GM21825 (cell line): ENCODE measurements around the gene LRP1B.

Experiments
- ATAC-seq: cut with Tn5 transposase; IDR thresholded peaks from one replicate; pipeline ENCODE4 v1.9.1; 2021; ENCODE audit warnings: mild to moderate bottlenecking, moderate library complexity; ENCODE audit not compliant: unreplicated experiment

The LRP1B gene

DNA sequence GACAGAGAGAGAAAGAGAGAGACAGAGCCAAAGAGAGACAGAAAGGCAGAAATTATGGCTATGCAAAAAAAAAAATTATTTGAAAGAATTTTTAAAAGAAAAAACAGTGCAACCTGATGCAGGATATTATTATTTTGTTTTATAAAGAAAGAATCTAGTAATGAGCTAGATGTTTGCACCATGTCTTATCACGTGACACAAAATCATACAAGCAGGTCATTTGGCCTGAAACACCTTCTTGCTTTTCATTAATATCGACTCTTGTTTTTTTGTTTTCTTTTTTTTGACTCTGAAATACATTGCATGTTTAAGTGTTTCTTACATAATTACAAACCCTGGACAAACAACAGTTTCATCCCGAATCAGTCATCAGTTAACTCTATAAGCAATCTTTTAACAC is 606.0 kb downstream of the LRP1B start:
- ATAC-seq, result no peak

DNA sequence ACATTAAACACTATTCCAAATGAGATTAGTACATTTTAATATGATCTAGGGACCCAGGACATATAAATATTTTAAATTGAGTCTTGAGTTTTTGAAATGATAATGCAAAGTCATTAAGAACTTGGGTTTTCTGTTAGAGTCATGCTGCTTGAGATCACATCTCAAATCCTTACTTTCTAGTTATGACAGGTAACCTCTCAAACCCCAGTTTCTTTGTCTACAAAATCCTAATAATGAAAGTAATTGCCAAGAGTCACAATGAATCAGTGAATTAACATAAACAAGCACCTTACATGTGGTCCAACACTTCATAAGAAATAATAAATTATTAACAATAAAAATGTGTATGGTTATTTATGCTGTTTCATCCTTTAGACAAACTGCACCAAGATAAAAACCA is 607.6 kb downstream of the LRP1B start:
- ATAC-seq, result no peak

DNA sequence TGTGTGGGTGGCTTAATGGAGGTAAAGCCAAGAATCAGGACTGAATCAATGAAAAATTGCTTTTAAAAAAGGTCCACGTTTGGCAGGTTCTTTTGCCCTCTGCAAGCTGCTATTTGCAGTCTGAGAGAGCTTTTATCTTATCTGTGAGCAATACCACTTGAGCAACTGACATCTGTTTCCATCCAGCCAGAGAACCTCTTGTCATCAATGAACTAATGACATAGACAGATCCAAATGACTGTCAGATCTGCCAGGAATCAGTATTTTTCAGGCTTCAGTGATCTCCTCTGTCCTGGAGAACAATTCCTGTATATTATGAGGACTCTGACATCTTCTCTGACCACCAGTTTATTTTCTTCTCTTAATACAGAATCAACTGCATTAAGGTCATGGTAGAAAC is 608.1 kb downstream of the LRP1B start:
- no peak for ATAC-seq

- ATAC-seq, result no peak
Observed at GRCh38 chr2:141522048-141522447, 608.8 kb downstream of the LRP1B start.

- no peak for ATAC-seq
Observed at GRCh38 chr2:141519906-141520305, 610.9 kb downstream of the LRP1B start.

DNA sequence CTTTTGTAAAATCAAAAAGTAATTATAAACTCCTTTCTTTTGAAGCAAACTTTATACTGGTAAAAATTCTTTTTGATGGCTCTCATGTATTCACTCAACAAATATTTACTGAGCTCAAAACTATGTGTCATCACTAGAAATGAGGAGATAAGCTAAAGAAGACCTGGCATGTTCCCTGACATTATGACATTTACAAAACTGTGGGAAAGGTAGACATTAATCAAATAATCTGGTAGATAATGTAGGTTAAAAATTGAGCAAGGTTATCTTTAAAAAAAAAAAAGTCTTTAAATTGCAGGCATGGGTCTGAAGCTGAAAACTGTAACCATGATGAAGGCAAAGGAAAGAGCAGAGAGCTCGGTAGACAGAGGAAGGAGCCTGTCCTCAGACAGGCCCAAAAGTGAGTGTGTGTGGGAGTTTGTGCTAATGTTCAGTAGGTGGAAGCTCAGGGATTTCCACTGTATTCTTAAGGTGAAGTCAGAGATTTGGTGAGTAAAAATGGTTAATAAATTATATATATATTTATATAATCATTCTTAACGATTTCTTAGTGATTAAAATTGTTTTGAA is 612.9 kb downstream of the LRP1B start:
- ATAC-seq, result no peak

DNA sequence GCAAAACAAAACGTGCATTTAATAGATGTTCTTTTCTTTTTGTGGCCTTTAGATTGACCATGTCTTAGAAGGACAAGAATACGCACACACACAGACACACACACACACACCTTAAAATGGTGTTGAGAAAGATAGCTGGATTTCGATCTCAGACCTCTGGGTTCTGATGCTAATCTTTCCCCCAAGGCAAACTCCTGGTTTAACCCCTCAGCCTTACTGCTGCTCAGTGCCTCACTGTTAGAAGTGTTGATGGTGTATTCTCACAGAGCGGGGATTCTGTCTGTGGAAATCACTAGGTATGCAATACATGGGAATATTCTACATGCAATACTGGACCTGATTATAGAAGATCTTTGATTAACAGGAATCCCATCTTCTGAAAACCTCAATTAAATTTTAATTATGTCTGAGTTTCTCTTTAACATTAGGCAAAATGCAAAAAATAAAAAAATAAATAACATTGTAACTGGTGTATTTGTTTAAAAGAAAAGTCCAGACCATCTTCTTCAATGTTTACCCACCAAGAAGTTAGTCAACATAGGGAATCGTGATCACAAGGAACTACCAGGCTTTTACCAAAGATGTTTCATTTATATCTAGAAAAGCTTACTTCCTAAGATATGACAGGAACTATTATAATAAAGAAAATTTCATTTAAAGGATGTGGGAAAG is 613.5 kb downstream of the LRP1B start:
- ATAC-seq, result no peak

GRCh38 chr2:141515931-141516330 is 614.9 kb downstream of the LRP1B start:
- ATAC-seq, result no peak

GRCh38 chr2:141513853-141514252 is 617.0 kb downstream of the LRP1B start:
- peak; percentile 99 for ATAC-seq

DNA sequence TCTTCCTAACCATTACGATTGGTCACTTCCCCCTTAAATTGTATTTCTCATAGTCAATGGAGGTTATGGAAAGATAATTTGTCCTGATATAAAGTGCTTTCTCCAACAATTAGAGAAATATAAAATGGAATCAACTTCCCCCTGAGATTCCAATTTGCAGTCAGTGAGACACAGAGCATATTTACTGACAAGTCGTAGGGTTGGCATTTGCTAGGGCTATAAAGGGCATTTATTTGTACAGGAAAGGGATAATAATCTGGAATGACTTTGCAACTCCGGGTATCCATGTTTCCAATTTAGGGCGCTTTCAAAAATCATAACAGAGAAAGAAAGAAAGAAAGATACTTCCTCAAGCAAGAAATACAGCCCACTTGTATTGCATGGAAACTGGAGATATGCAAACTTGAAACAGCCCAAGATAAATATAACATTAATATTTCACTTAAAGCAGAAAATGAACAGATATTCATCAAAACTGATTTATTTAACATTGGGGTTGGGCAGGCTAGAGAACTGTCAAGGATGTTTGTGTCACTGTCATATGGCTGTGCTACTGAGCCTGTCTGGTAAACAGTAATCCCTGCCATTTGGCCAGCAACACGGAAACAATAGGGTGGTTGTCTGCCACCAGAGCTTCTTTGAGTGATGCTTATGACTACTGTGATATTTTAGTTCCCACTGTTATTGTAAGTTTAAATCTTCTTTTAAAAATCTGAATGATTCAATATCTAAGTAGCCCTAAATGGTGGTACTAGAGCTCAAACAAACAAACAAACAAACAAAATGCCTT is 621.8 kb downstream of the LRP1B start:
- ATAC-seq, result no peak

- no peak for ATAC-seq
Observed at GRCh38 chr2:141508086-141508752, 622.6 kb downstream of the LRP1B start.

- ATAC-seq, result no peak
Observed at GRCh38 chr2:141506135-141506534, 624.7 kb downstream of the LRP1B start.

DNA sequence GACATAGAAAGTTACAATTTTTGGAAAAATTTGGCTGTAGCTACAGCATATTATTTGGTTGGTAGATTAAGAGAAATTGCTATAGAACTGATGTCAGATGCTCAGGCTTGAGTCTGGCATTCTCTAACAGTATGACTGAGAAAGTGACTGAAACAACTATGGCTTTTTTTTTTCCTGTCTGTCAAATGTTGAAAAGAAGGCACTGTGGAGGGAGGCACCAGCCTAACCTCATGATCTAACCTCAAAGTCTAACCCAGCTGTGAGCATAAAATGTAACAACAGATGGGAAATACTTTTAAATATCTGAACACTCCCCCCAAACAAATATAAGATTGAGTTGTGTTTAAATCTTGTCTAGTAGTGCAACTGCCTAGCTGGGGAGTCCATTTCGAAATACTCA is 629.1 kb downstream of the LRP1B start:
- no peak for ATAC-seq

DNA sequence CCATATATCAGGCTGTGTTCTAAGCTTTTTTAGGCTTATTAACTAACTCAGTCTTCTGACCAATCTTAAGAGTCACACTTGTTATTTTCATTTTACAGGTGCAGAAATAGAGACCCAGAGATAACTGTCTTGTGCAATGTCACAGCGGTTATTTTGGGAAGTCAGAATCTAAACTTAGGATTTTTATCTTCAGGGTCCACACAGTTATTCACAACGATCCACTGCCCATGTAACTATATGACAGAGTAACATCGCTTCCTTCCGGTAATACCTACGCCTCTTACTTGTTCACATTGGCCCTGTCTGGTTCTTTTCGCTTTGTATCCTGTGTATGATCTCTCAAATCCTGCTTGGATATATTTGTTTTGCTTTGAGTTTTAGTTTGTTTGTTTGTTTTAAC is 631.7 kb downstream of the LRP1B start:
- ATAC-seq, result no peak

GRCh38 chr2:141498561-141498960 is 632.3 kb downstream of the LRP1B start:
- no peak for ATAC-seq

- no peak for ATAC-seq
Observed at GRCh38 chr2:141497272-141497671, 633.5 kb downstream of the LRP1B start.

DNA sequence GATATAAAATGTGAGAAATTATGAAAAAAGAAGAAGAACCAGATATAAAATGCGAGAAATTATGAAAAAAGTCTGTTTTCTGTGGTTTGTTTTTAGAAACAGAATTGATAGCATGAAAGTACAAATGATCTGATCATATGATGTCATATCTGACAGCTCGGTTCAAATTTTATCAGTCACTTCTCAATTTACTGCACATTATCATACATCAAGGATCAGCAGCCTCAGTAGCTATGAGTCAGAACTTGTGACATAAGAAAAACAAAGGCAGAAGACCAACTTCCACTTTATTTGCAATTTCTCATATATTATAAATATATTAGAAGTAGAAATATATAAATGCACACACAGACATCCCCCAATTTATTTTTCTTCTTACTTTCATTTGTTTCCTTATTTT is 634.0 kb downstream of the LRP1B start:
- no peak for ATAC-seq

DNA sequence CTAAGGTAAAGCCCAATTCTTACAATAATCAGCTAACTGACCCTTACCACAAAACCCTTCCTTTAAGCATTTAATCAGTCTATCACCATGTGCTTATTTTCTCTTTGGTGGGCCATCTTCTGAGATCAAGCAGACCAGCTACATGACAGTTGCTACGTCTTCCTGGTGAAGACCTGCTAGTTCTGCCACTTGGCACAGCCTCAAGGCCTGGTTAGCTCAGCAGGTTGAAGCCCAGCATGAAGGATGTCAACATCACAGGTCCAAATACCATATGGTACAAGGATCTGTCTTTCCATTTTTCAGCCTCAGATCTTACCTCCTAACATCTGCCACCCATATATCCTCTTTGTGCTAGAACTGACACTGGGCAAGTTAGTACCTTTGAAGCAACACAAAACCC is 636.9 kb downstream of the LRP1B start:
- ATAC-seq, result no peak

- ATAC-seq, result no peak
Observed at GRCh38 chr2:141492816-141493215, 638.0 kb downstream of the LRP1B start.

DNA sequence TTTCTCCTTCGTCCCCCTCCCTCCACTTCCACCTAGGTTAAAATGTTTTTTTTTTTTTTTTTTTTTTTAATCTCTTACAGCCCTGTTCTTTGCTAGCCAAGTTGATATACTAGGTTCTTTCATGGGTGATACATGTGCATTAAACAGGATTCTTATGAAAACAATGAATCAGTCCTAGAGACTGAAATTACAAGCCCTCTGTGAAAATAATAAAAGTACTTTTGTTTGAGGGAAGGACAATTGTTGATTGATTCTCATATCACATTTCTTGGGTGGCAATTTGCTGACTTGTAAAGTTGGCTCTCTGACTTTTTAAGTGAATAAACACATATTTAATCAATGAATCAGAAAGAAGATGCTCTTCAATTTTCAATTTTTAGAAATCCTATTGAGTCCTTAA is 639.9 kb downstream of the LRP1B start:
- ATAC-seq, result no peak

DNA sequence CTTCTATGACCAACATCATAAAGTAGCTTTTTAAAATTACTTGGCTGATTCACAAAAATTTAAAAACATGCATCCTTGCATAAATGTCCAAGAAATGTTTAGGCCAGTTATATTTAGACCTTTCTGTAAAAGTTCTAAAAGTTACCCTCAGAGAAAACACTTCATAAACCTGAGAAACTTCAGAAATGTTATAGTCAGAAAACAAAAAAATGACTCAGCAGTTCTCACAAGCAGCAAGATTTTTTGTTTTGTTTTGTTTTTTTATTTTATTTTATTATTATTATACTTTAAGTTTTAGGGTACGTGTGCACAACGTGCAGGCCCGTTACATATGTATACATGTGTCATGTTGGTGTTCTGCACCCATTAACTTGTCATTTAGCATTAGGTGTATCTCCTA is 648.1 kb downstream of the LRP1B start:
- ATAC-seq, result no peak

DNA sequence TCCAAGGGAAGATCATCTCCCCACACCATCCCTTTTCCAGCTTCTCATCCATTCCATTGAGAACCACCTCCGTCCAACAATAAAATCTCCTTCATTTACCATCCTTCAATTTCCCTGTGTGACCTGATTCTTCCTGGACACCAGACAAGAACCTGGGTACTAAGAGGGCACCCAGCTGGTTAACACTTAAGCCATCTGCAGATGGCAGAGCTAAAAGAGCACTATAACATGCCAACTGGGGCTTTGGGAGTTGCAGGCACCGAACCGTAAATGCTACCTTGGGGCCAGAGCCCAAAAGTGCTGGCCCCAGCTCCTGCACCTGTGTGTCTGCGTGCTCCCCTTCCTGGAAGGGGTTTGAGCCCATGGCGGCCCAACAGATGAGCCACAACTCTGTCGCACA is 655.0 kb downstream of the LRP1B start:
- no peak for ATAC-seq
